Fibroblast of lung (primary cell): ENCODE data around the gene TMC6. TPM values are rescaled to one million over a fixed set of nuclear protein-coding genes. Genes with fewer than 3 reads are reported as not detected.

Source experiments
- DNase-seq, 2 donors: peaks; one replicate each; pipeline versions ENCODE4 v3.0.0 to v3.0.0-alpha.2; 2010; ENCODE audit warnings: low read depth in 2 of 2
- H2AFZ ChIP-seq: 2 replicates; pipeline ENCODE4 v1.5.1; 2012; ENCODE audit warnings: low read length, control low read depth, inconsistent platforms
- H3K27ac ChIP-seq: 2 replicates; pipeline ENCODE4 v1.5.1; 2011; ENCODE audit warnings: low read length, control low read depth; ENCODE audit not compliant: insufficient read depth
- H3K27me3 ChIP-seq: 2 replicates; pipeline ENCODE4 v1.5.1; 2011; ENCODE audit warnings: mild to moderate bottlenecking, low read length; ENCODE audit not compliant: control insufficient read depth, insufficient read depth
- H3K36me3 ChIP-seq: 2 replicates; pipeline ENCODE4 v1.5.1; 2011; ENCODE audit warnings: low read length; ENCODE audit not compliant: control insufficient read depth, insufficient read depth
- H3K4me1 ChIP-seq: 2 replicates; pipeline ENCODE4 v1.5.1; 2011; ENCODE audit warnings: low read length; ENCODE audit not compliant: control insufficient read depth, insufficient read depth; ENCODE audit errors: extremely low read depth
- H3K4me2 ChIP-seq: 2 replicates; pipeline ENCODE4 v1.5.1; 2011; ENCODE audit warnings: low read length, control low read depth; ENCODE audit not compliant: insufficient read depth; ENCODE audit errors: extremely low read depth
- H3K4me3 ChIP-seq, 4 experiments: fragments of 200-600 bp in 1 of 4; sonication (generic) in 1 of 4; replicated peaks in 1 of 4; 2 replicates each; pipeline ENCODE4 v1.5.1; 2011 to 2016; ENCODE audit warnings: low read length in 4 of 4, low read depth in 3 of 4, mild to moderate bottlenecking in 3 of 4, control low read depth in 2 of 4, inconsistent platforms in 1 of 4, mixed read lengths in 1 of 4; ENCODE audit not compliant: insufficient read depth in 1 of 4; ENCODE audit errors: control extremely low read depth in 1 of 4
- H3K79me2 ChIP-seq: 2 replicates; pipeline ENCODE4 v1.5.1; 2012; ENCODE audit warnings: mild to moderate bottlenecking, low read length, inconsistent platforms; ENCODE audit not compliant: control insufficient read depth, insufficient read depth
- H3K9ac ChIP-seq: 2 replicates; pipeline ENCODE4 v1.5.1; 2011; ENCODE audit warnings: mild to moderate bottlenecking, low read length, control low read depth; ENCODE audit not compliant: insufficient read depth
- H3K9me3 ChIP-seq: 2 replicates; pipeline ENCODE4 v1.5.1; 2012; ENCODE audit warnings: low read depth, low read length; ENCODE audit not compliant: control insufficient read depth, insufficient read depth
- H4K20me1 ChIP-seq: 2 replicates; pipeline ENCODE4 v1.5.1; 2011; ENCODE audit warnings: low read length; ENCODE audit not compliant: control insufficient read depth, insufficient read depth; ENCODE audit errors: extremely low read depth
- EZH2 ChIP-seq: IDR thresholded peaks from 2 replicates; pipeline ENCODE4 v1.5.1; 2012; ENCODE audit warnings: low read length, control low read depth, mild to moderate bottlenecking; ENCODE audit errors: missing control alignments
- polyA plus RNA-seq, 2 donors: library from polyadenylated mRNA; depleted of rRNA in 1 of 2; stranded (reverse) in 1 of 2; unstranded in 1 of 2; fragments of >200 nt; gene quantifications; 2 replicates each; pipeline ENCODE4 v1.2.1, GENCODE V29; 2011 to 2012; ENCODE audit warnings: missing spikeins in 1 of 2
- total RNA-seq: library from RNA; depleted of rRNA; stranded (reverse); fragments of >200 nt; gene quantifications from 2 replicates; pipeline ENCODE4 v1.2.1, GENCODE V29; 2014
- TF ChIP-seq, protein P1 (sequence below), 2 donors: IDR thresholded peaks in 1 of 2; conservative IDR thresholded peaks in 1 of 2; 1 replicate in 1 of 2; 2 replicates in 1 of 2; pipeline ENCODE4 v1.5.1; 2011 to 2012; ENCODE audit warnings: low read length in 2 of 2, control low read depth in 1 of 2, inconsistent platforms in 1 of 2, low read depth in 1 of 2, mild to moderate bottlenecking in 1 of 2

Gene TMC6
- total and polyA plus RNA-seq, 2 donors (not counting 1 experiment from before 2014, with no cell fraction given) = 0.17 to 1.3 TPM

GRCh38 chr17:78122216-78122930 is 6.2 kb downstream of the TMC6 start:
- H3K79me2 ChIP-seq = no peaks in the 10 kb centered on the region
- H3K4me2 ChIP-seq = no peak overlapping the region
- TF ChIP-seq, protein P1, sequence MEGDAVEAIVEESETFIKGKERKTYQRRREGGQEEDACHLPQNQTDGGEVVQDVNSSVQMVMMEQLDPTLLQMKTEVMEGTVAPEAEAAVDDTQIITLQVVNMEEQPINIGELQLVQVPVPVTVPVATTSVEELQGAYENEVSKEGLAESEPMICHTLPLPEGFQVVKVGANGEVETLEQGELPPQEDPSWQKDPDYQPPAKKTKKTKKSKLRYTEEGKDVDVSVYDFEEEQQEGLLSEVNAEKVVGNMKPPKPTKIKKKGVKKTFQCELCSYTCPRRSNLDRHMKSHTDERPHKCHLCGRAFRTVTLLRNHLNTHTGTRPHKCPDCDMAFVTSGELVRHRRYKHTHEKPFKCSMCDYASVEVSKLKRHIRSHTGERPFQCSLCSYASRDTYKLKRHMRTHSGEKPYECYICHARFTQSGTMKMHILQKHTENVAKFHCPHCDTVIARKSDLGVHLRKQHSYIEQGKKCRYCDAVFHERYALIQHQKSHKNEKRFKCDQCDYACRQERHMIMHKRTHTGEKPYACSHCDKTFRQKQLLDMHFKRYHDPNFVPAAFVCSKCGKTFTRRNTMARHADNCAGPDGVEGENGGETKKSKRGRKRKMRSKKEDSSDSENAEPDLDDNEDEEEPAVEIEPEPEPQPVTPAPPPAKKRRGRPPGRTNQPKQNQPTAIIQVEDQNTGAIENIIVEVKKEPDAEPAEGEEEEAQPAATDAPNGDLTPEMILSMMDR (conservative IDR thresholded peaks at IDR 0.05 in 1 of 2, IDR thresholded peaks at IDR 0.05 in 1 of 2; ENCODE audit: low read depth in 1 of 2, low read length in 2 of 2) = no peak
- no peak for TF ChIP-seq EZH2
- no peaks in the 10 kb centered on the region for H3K4me1 ChIP-seq
- no peaks in the 10 kb centered on the region for H3K36me3 ChIP-seq
- H4K20me1 ChIP-seq = no peaks in the 10 kb centered on the region
- H3K9me3 ChIP-seq = no peaks in the 10 kb centered on the region
- H2AFZ ChIP-seq = no peak overlapping the region
- H3K9ac ChIP-seq = no peak overlapping the region
- no peak overlapping the region for H3K27ac ChIP-seq
- DNase-seq = no peak
- no peak overlapping the region for H3K4me3 ChIP-seq
- H3K27me3 ChIP-seq = peaks cover under 1% of the 10 kb centered on the region

GRCh38 chr17:78121801-78122215 is 6.7 kb downstream of the TMC6 start:
- Histone ChIP-seq H3K9me3 (no peaks in the 10 kb centered on the region), H3K4me3 (no peak overlapping the region), H4K20me1 (no peaks in the 10 kb centered on the region), H2AFZ (no peak overlapping the region), H3K36me3 (no peaks in the 10 kb centered on the region), H3K79me2 (no peaks in the 10 kb centered on the region), H3K27me3 (no peaks in the 10 kb centered on the region), H3K9ac (no peak overlapping the region), H3K4me2 (no peak overlapping the region), H3K27ac (no peak overlapping the region), H3K4me1 (no peaks in the 10 kb centered on the region)
- no peak for DNase-seq
- no peak for TF ChIP-seq EZH2
- TF ChIP-seq, protein P1 (conservative IDR thresholded peaks at IDR 0.05 in 1 of 2, IDR thresholded peaks at IDR 0.05 in 1 of 2; ENCODE audit: low read depth in 1 of 2, low read length in 2 of 2) = no peak

DNA sequence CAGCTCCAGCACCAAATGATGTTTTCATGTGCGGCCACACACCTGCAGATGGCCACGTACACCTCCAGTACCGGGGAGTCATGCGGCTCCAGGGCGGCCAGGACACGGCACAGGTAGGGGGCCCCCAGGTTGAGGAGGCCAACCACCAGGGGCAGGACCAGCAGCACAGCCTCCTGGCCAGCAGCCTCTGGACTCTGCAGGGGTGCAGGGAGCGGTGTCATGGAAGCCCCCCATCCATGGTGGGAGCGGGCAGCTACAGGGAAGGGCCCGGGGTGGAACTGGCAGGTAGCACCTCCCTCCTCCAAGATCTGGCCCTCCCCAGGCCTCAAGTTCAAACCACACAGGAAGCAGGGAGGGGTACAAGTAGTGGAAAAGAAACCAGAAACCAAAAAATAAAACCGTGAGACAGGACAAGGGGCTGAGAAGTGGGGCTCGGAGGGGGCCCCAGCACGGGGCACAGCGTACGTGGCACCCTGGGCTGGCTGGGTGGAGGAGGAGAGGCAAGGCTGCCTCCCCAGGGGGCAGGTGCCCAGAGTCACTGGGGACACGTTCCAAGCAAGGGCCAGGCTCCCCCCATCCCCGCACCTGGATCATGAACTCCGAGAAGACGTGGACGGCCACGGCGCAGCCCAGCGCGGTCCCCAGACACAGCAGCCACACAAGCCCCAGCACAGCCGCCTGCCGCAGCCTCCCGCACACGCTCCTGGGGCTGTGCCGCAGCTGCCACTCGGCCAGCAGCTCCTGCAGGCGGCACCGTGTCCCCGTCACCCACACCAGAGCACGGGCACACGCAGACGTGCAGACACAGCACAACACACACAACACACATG is 7.4 kb downstream of the TMC6 start:
- no peak overlapping the region for H3K4me2 ChIP-seq
- DNase-seq = no peak
- H3K27ac ChIP-seq = no peak overlapping the region
- H3K36me3 ChIP-seq = no peaks in the 10 kb centered on the region
- no peak overlapping the region for H2AFZ ChIP-seq
- no peak overlapping the region for H3K4me3 ChIP-seq
- no peak overlapping the region for H3K9ac ChIP-seq
- H3K79me2 ChIP-seq = no peaks in the 10 kb centered on the region
- no peaks in the 10 kb centered on the region for H3K27me3 ChIP-seq
- no peaks in the 10 kb centered on the region for H4K20me1 ChIP-seq
- TF ChIP-seq, protein P1 (conservative IDR thresholded peaks at IDR 0.05 in 1 of 2, IDR thresholded peaks at IDR 0.05 in 1 of 2; ENCODE audit: low read depth in 1 of 2, low read length in 2 of 2) = no peak
- no peak for TF ChIP-seq EZH2
- no peaks in the 10 kb centered on the region for H3K4me1 ChIP-seq
- no peaks in the 10 kb centered on the region for H3K9me3 ChIP-seq
